PFSK-1 (cell line): ENCODE results near the gene BCAP29.

Source experiments
- POLR2AphosphoS5 ChIP-seq: IDR thresholded peaks from 2 replicates; pipeline ENCODE4 v1.6.1; 2012; ENCODE audit warnings: low read depth, mild to moderate bottlenecking, control low read depth, low read length, moderate library complexity
- SIN3A ChIP-seq: IDR thresholded peaks from 2 replicates; pipeline ENCODE4 v1.6.1; 2012; ENCODE audit warnings: mild to moderate bottlenecking, low read length, moderate library complexity, borderline replicate concordance; ENCODE audit not compliant: insufficient read depth
- TF ChIP-seq, protein P1 (sequence below), 2 experiments: IDR thresholded peaks; 2 replicates each; pipeline versions ENCODE4 v1.6.1 to v1.8.0; 2011 to 2012; ENCODE audit warnings: low read depth in 2 of 2, low read length in 2 of 2, control low read depth in 1 of 2, inconsistent platforms in 1 of 2, mild to moderate bottlenecking in 1 of 2, moderate library complexity in 1 of 2; ENCODE audit not compliant: insufficient read depth in 1 of 2

DNA sequence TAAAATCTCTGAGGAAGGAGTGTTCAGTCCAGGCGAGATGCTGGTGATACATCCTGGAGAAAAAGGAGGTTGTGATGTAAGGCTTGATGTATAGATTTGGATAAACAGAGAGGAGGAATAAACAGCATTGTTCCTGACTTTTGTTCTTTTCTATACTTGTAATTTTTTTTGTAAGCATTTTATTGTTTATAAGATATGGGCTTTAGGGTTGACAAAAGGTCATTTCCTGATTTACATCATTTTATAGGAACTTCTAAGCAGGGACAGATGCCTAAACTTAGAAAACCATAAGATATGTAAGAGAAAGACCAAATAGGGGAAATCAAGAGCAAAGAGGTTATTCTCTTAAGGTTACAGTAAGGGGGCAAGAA lies 63.9 kb downstream of the BCAP29 start:
- TF ChIP-seq, protein P1, sequence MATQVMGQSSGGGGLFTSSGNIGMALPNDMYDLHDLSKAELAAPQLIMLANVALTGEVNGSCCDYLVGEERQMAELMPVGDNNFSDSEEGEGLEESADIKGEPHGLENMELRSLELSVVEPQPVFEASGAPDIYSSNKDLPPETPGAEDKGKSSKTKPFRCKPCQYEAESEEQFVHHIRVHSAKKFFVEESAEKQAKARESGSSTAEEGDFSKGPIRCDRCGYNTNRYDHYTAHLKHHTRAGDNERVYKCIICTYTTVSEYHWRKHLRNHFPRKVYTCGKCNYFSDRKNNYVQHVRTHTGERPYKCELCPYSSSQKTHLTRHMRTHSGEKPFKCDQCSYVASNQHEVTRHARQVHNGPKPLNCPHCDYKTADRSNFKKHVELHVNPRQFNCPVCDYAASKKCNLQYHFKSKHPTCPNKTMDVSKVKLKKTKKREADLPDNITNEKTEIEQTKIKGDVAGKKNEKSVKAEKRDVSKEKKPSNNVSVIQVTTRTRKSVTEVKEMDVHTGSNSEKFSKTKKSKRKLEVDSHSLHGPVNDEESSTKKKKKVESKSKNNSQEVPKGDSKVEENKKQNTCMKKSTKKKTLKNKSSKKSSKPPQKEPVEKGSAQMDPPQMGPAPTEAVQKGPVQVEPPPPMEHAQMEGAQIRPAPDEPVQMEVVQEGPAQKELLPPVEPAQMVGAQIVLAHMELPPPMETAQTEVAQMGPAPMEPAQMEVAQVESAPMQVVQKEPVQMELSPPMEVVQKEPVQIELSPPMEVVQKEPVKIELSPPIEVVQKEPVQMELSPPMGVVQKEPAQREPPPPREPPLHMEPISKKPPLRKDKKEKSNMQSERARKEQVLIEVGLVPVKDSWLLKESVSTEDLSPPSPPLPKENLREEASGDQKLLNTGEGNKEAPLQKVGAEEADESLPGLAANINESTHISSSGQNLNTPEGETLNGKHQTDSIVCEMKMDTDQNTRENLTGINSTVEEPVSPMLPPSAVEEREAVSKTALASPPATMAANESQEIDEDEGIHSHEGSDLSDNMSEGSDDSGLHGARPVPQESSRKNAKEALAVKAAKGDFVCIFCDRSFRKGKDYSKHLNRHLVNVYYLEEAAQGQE (IDR thresholded peaks at IDR 0.05; ENCODE audit: insufficient read depth in 1 of 2, low read depth in 2 of 2, low read length in 2 of 2) = no peak
- TF ChIP-seq POLR2AphosphoS5 = no peak
- TF ChIP-seq SIN3A = no peak
